Mesothelial cell of epicardium (in vitro differentiated cells): ENCODE measurements around the gene CPLX4. TPM values are rescaled to one million over a fixed set of nuclear protein-coding genes. Genes with fewer than 3 reads are reported as not detected.

Source experiments
- DNase-seq, 2 experiments: peaks; one replicate each; pipeline ENCODE4 v3.0.0; 2021; ENCODE audit warnings: low spot score in 2 of 2; ENCODE audit not compliant: unreplicated experiment in 2 of 2
- H3K27ac Mint-ChIP-seq: 2 replicates; pipeline ENCODE4 v1.8.0; 2021; ENCODE audit warnings: mixed read lengths
- H3K27me3 Mint-ChIP-seq: 2 replicates; pipeline ENCODE4 v1.8.0; 2021; ENCODE audit warnings: low read depth, mixed read lengths
- H3K36me3 Mint-ChIP-seq: 2 replicates; pipeline ENCODE4 v1.8.0; 2021; ENCODE audit warnings: mixed read lengths
- H3K4me1 Mint-ChIP-seq: 2 replicates; pipeline ENCODE4 v1.8.0; 2021; ENCODE audit warnings: mixed read lengths
- H3K4me3 Mint-ChIP-seq: 2 replicates; pipeline ENCODE4 v1.8.0; 2021; ENCODE audit warnings: mild to moderate bottlenecking, moderate library complexity, mixed read lengths
- H3K9me3 Mint-ChIP-seq: 2 replicates; pipeline ENCODE4 v1.8.0; 2021; ENCODE audit warnings: mixed read lengths
- CTCF ChIP-seq: fragments of 200-600 bp; sonication (generic); IDR thresholded peaks from one replicate; pipeline ENCODE4 v1.5.0; 2021; ENCODE audit warnings: antibody characterized with exemption; ENCODE audit not compliant: unreplicated experiment
- total RNA-seq: library from RNA; stranded (reverse); gene quantifications from 3 replicates; pipeline ENCODE4 v1.2.1, GENCODE V29; 2021

The CPLX4 gene
- total RNA-seq, 1 donor from 2014 or later: not detected

DNA sequence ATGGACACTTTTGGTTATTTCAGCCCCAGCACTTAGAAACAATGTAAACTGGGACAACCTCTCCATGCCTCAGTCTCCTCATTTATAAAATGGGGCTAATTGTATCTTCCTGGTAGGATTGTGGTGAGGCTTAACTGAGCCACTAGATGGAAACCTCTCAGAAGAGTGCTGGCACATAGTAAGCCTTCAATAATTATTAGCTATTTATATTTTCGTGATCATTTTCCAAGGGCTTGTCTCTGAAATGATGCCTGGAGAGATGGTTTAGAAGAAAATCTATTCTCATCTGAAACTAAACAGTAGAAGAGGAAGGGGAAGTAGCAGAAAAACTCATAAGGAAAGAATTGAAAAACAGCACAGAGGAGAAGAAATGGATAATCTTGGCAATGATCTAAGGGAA, 52.0 kb downstream of the CPLX4 start:
- Mint-ChIP-seq H3K9me3 (no peaks in the 10 kb centered on the region), H3K27ac (no peak overlapping the region), H3K4me1 (peaks cover 19% of the 10 kb centered on the region), H3K27me3 (peaks cover 97% of the 10 kb centered on the region), H3K36me3 (no peaks in the 10 kb centered on the region), H3K4me3 (no peak overlapping the region)
- TF ChIP-seq CTCF: no peak
- DNase-seq: no peak

DNA sequence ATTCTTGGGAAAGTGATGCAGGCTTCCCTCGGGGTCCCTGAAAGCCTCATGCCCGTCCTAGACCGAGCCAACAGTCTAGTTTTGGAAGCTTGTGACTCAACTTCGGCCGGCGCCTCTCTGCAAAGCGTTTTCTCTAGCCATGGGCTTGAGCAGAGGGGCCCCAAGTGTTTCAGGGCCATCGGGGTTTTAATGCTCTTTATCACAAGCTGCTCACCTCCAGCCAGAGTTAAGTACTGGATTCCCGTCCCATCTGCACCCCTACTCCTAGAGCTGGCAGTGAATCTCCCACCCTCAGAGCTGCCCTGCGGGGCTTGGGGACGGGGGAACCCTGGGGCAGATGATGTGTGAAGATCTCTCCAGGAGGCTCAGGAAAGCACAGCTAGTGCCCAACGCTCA, 52.5 kb downstream of the CPLX4 start:
- no peak for DNase-seq
- Mint-ChIP-seq H3K36me3 (no peaks in the 10 kb centered on the region), H3K27me3 (peaks cover 97% of the 10 kb centered on the region), H3K9me3 (no peaks in the 10 kb centered on the region), H3K4me1 (peaks cover 19% of the 10 kb centered on the region), H3K4me3 (no peak overlapping the region), H3K27ac (no peak overlapping the region)
- TF ChIP-seq CTCF: no peak

DNA sequence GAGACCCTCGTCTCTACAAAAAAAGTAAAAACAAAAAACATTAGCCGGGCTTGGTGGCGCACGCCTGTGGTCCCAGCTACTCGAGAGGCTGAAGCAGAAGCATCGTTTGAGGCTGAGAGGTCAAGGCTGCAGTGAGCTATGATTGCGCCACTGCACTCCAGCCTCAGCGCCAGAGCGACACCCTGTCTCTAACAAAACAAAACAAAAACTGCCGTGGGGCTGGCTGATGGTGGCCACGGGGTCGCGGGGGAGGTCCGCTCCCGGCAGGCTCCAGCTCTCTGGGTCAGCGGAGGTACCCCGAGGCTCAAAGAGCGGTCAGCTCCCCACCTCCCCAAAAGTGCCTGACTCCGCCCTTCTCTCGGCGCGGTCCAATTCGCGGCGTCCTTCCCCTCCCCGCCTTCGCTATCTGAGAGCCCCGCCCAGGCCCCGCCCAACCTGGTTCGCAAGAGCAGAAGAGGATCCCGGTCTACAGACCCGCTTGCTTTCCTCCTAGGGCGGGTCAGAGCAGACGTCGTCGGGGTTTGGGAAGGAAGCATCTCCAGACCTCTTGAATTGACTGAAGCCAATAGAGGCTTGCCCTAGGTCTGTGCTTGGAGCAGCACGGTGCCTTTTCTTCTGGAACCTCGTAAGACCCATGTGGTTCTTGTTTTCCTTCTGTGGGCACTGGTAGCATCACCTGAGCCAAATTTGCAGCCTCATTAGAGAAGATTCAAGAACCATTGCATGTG, 53.0 kb downstream of the CPLX4 start:
- H3K27me3 Mint-ChIP-seq: peaks cover 97% of the 10 kb centered on the region
- no peak overlapping the region for H3K4me3 Mint-ChIP-seq
- peaks cover 19% of the 10 kb centered on the region for H3K4me1 Mint-ChIP-seq
- DNase-seq: no peak
- no peaks in the 10 kb centered on the region for H3K36me3 Mint-ChIP-seq
- no peak overlapping the region for H3K27ac Mint-ChIP-seq
- no peaks in the 10 kb centered on the region for H3K9me3 Mint-ChIP-seq
- TF ChIP-seq CTCF: no peak

GRCh38 chr18:59264651-59265245, 53.7 kb downstream of the CPLX4 start:
- Mint-ChIP-seq H3K9me3 (peaks cover 2% of the 10 kb centered on the region), H3K27me3 (peaks cover 98% of the 10 kb centered on the region), H3K4me1 (peaks cover 17% of the 10 kb centered on the region), H3K36me3 (no peaks in the 10 kb centered on the region), H3K27ac (no peak overlapping the region), H3K4me3 (no peak overlapping the region)
- DNase-seq: no peak
- TF ChIP-seq CTCF: no peak

DNA sequence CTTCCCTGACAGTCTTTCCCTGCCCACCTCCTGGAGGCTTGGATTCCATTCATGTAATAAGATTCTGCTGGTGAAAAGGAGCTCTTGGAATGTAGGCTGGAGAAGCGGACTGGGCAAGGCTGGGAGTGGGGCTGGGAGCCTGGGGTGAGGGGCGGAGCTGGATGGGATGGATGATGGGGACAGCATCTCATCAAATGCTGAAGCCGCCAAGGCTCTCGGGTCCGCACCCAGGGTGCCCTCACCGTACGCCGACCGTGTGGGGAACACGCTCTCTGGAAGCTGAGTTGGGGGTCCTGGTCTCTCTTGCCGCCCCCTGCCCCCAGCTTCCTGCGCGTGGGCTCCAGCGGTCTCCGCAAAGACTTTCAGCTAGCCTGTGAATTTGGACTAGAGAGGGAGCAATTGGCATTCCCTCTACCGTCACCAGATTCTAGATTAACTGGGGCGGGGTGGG, 54.3 kb downstream of the CPLX4 start:
- Mint-ChIP-seq H3K27ac (no peak overlapping the region), H3K4me3 (no peak overlapping the region), H3K27me3 (peaks cover 99% of the 10 kb centered on the region), H3K9me3 (peaks cover 7% of the 10 kb centered on the region), H3K4me1 (peaks cover 13% of the 10 kb centered on the region), H3K36me3 (no peaks in the 10 kb centered on the region)
- TF ChIP-seq CTCF: no peak
- no peak for DNase-seq
